Activated CD4-positive, alpha-beta T cell treated with anti-CD3 and anti-CD28 coated beads, Interleukin-2, Interleukin-6, amounts not matched to agents 100 ng/mL and 50 ng/mL, durations not matched to agents 16 hours and 8 hours (primary cell): ENCODE measurements around the gene CCDC178.
"Not testable (repeated sequence)": the region's sequence is repeated elsewhere in the genome, so short reads cannot be mapped to it uniquely, and the experiment has no call there.

Experiments used
- DNase-seq: peaks from one replicate; pipeline ENCODE4 v3.0.0-alpha.2; 2020

The CCDC178 gene

GRCh38 chr18:33355756-33356155, 84.8 kb downstream of the CCDC178 start:
- DNase-seq = no peak

DNA sequence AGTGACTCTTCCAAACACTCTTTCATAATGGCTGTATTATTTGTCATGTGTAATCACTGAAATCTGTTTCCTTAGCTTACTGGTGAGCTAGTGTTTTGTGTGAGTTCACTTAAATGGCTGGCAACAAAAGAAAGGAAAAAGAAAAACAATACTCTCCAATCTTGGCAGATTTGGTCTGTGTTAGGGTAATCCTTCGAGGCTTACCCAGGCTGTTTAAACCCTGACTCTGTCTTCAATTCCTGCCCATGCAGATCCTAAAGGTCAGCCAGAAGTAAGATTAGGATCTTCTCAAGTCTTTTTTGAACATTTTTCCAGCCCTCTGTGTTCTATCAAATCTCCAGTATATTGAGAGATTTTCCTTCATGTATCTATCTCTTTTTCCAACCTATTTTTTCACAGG, 85.3 kb downstream of the CCDC178 start:
- no peak for DNase-seq

DNA sequence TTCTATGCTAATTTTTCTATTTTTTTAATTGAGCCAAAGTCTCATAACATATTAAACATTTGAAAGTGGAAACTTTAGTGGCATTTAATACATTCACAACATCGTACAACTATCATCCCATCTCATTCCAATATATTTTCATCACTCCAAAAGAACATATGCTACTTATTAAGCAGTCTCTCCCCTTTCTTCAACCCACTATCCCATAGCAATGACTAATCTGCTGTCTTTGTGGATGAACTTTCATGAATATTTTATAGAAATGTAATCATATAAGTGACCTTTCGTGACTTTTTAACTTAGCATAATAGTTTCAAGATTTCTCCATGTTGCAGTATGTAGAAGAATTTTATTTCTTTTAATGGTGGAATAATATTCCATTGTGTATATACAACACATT, 90.3 kb downstream of the CCDC178 start:
- no peak for DNase-seq

DNA sequence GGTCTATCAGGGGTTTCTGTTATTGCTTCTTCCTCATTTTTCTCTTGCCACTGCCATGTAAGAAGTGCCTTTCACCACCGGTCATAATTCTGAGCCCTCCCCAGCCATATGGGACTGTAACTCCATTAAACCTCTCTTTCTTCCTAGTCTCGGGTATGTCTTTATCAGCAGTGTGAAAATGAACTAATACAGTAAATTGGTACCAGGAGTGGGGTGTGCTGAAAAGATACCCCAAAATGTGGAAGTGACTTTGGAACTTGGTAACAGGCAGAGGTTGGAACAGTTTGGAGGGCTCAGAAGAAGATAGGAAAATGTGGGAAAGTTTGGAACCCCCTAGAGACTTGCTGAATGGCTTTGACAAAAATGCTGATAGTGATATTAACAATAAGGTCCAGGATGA, 100.8 kb downstream of the CCDC178 start:
- DNase-seq = not testable (repeated sequence)

DNA sequence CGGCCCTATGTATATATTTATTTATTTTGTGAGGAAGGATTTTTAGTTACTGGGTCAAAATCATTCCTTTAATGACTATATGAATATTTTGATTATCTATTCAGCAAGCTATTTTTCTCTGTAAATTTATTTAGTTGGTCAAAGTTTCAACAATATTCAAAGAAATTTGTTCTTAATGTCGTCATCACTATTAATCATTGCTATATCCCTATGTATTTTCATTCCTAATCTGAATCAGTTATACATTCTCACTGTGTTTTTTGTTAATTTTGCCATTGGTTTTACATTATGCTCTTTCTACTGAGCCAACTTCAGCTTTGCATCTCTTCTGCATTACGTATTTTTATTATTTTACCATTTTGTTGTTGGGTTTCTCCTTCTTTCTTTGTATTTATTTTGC, 105.7 kb downstream of the CCDC178 start:
- no peak for DNase-seq

GRCh38 chr18:33330711-33331110, 109.8 kb downstream of the CCDC178 start:
- no peak for DNase-seq

- no peak for DNase-seq
Observed at GRCh38 chr18:33326975-33327374, 113.5 kb downstream of the CCDC178 start.

DNA sequence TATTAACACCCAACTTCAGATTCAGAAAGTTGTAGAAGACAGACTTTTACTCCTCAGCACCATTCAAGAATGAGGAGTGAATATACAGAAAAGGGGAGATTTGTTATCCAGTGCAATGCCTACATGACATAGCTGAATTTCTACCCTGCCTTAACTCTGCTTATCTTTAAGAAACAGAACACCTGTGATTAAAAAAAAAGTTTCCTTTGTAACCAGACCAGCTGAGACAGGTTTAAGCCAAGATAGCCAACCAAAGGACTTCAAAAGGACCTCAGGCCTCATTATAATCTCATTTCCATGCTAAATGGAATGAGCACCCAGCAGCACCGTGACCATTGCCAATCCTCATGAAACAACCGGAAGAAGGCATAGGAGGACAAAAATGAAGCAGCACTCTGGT, 122.9 kb downstream of the CCDC178 start:
- DNase-seq = no peak

DNA sequence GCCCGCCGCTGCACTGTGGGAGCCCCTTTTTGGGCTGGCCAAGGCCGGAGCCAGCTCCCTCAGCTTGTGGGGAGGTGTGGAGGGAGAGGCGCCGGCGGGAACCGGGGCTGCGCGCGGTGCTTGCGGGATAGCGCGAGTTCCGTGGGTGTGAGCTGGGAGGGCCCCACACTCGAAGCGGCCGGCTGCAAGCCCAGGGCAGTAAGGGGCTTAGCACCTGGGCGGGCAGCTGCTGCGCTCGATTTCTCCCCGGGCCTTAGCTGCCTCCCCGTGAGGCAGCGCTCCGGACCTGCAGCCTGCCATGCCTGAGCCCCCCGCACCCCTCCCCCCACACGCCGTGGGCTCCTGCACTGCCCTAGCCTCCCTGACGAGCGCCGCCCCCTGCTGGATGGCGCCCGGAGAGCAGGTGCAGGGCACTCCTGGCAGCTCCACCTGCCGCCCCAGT, 124.4 kb downstream of the CCDC178 start:
- DNase-seq = no peak

DNA sequence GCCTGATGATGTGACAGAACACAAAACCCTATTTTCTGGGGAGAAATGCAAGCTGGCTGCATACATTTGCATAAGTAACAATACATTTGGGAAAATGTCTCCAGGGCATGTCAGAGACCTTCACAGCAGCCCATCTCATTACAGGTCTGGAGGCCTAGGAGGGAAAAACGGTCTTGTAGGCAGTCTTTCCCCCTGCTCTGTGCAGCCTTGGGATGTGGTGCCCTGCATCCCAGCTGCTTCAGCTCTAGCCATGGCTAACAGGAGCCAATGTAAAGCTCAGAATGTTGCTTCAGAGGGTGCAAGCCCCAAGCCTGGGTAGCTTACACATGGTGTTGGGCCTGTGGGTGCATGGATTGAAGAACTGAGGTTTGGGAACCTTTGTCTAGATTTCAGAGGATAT, 133.0 kb downstream of the CCDC178 start:
- no peak for DNase-seq

DNA sequence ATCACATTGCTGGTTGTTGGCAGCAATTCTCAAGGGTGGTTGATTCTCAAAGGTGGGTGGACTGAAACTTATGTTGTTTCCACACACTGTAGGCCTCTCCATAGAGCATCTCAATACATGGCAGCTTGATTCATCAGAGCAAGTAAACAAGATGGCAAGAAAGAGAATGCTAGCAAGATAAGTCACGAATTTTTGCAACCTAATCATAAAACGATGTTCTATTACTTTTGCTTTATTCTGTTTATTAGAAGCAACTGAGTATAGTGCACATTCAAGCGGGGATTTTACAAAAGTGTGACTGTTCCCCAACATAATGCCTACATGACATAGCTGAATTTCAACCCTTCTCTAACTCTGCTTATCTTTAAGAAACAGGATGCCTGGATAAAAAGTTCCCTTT, 136.2 kb downstream of the CCDC178 start:
- no peak for DNase-seq

GRCh38 chr18:33291539-33291938, 149.0 kb downstream of the CCDC178 start:
- no peak for DNase-seq

- DNase-seq = no peak
Observed at GRCh38 chr18:33288082-33288716, 152.3 kb downstream of the CCDC178 start.

DNA sequence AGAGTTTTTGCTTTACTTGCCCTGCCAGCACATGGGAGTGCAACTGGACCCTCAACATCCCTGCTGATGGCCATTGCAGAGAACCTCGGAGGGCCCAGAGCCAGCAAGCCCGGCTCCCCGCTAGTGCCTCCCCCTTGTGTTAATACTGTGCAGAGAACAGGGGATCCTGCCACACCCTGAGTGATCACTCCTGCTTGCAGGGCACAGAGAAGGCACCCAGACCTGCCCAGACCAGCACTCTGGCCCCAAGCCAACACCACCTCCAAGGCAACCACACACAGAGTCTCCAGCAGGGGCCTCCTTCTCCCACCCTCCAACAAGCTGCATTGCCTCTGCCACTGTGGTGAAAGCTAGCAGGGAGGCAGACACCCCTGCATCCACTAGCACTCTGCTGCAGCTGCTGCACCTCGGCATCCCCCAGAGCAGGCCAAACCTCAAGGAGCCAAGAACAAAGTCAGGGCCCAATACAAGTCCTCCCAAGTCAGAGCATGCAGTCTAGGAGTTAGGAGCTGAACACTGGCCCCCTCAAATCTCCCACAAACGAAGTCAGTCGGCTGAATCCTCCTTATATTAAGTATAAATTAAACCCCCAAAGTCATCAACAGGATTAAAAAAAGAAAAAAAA, 157.7 kb downstream of the CCDC178 start:
- DNase-seq = no peak

DNA sequence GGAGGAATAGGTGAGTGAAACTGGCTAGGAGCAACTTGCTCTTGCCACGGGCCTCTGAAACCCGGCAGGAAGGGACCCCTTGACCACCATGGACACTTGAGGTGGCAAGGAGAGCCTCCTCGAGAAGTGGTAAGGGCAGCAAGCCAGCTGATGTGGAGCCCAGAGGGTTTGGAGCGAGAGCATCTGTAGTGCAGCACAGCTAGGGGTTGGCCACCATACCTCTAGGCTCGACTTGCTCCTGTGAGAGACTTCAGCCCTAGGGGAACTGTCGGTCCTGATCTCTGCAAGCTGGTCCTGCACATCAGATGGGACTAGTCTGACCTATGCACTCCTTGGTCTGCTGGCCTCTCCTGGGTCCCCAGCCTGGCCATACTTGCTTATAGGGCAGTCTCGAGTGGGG, 158.4 kb downstream of the CCDC178 start:
- DNase-seq = no peak

GRCh38 chr18:33277431-33277830, 163.1 kb downstream of the CCDC178 start:
- DNase-seq = no peak

- no peak for DNase-seq
Observed at GRCh38 chr18:33275843-33276242, 164.7 kb downstream of the CCDC178 start.

DNA sequence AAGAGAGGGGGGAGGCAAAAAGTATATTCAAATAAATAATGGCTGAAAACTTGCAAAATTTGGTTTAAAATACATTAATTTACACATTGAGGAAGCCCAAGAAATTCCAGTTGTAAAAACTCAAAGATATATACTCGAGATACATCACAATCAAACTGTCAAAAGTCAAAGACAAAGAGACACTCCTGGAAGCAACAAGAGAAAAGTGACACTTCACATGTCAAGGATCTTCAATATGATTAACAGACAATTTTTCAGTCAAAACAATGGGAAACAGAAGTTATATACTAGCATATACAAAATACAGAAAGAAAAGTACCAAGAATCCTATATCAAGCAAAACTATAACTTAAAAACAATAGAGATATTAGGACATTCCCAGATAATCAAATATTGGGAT, 170.2 kb downstream of the CCDC178 start:
- DNase-seq = no peak

DNA sequence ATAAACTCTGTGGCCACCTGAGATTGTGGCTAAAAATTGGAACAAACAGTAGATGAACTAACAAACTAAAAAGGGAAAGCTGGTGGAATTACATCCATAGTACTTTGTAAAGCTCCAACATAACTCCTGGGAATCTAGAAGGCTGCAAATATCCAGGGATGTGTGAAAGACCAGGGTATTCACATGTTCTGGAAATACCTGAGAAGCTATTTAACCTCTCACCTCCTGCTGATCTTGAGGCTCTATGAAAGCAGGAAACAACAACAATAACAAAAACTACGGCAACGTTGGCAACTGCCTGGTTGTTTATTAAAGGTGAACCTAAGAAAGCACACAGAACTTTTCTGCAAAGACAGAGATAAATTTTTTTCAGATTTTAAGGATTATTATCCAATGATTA, 171.3 kb downstream of the CCDC178 start:
- DNase-seq = no peak

DNA sequence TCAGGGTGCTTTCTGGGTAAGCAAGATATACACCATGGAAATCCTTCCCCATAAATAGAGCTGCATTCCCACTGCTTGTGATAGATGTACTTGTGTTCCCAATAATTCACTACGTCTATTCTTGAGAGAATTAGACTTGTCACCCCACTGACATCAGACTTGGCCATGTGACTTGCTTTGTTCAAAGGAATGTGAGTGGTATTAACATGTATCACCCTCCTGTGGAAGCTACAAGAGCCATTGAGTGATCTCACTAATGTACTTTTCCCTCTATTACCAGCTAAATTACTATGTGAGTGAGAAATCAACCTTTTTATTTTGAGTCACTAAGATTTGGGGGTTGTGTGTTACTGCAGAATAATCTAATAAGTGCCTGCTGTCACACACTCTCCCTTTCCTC, 176.0 kb downstream of the CCDC178 start:
- DNase-seq = no peak

GRCh38 chr18:33239298-33239697, 201.2 kb downstream of the CCDC178 start:
- no peak for DNase-seq

DNA sequence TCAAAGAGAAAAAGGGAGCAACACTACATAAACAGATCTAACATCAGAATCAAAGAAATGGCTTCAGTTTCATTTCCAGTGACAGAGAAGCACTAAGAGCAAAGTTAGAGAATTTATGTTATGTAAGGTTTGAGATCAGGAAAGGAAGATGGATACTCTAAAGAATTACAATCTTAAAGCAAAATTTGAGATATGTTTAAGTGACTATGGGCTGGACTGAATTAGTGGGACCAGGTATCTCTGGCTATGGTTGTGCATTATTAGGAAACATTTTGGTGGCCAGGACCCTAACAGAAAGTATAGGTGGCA, 208.2 kb downstream of the CCDC178 start:
- no peak for DNase-seq

DNA sequence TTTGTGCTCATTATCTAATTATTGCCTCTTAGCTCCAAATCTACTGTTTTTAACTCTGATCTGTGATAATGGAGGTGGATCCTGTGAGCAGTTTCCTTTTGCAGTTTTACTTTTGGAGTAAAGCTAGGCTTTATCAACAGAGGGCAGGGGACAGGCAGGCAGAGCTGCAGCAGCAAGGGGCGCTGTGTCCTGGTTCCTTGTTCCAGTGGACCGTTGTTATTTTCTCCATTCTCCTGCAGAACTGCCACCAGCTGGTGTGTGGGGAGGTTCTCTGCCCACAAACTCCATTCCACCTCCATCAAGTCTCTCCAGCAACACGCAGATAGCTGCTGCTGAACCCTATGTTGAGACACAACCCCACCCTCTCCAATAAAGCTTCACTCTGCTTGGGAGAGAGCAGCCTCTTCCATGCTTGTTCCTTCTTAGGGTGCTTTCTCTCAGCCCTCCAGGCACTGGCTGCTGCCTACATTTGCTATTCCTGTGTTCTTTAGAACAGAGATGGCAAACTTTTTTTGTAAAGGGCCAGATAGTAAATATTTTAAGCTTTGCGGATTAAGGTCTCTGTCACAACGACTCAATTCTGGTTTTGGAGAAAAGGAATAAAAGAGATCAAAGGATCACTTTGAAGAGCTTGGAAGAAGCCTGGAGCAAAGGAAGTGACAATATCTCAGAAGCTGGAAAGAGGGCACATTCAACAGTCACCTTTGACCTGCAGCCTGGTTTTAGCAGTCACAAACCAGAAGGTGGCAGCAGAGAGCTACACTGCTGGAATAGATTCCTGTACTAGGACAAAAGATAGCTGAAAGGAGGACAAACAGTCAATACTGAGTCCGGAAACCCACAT, 208.8 kb downstream of the CCDC178 start:
- peak; percentile 78 for DNase-seq

GRCh38 chr18:33212363-33212762, 228.2 kb downstream of the CCDC178 start:
- no peak for DNase-seq
